DOHH2 (cell line): ENCODE results near the gene LAMC2.
"Not testable (repeated sequence)": the region's sequence is repeated elsewhere in the genome, so short reads cannot be mapped to it uniquely, and the experiment has no call there.

Experiments
- H3F3A ChIP-seq: fragments of 200-600 bp; sonication (generic), shearing (Covaris generic); 2 replicates; pipeline ENCODE4 v1.6.0; 2016; ENCODE audit warnings: antibody characterized with exemption, mild to moderate bottlenecking; ENCODE audit not compliant: control insufficient read depth, insufficient read depth
- H3K27ac ChIP-seq: fragments of 200-600 bp; sonication (generic); 2 replicates; pipeline ENCODE4 v1.5.1; 2014; ENCODE audit warnings: low read depth, mild to moderate bottlenecking, low read length, moderate library complexity
- H3K27me3 ChIP-seq: fragments of 200-600 bp; sonication (generic); 2 replicates; pipeline ENCODE4 v1.6.1; 2014; ENCODE audit warnings: mild to moderate bottlenecking, low read length, mixed read lengths; ENCODE audit not compliant: control insufficient read depth
- H3K36me3 ChIP-seq: fragments of 200-600 bp; sonication (generic); 2 replicates; pipeline ENCODE4 v1.6.1; 2014; ENCODE audit warnings: mild to moderate bottlenecking, low read length, moderate library complexity, mixed read lengths; ENCODE audit not compliant: control insufficient read depth
- H3K4me1 ChIP-seq: fragments of 200-600 bp; sonication (generic); 2 replicates; pipeline ENCODE4 v1.6.1; 2014; ENCODE audit warnings: mild to moderate bottlenecking, low read length, mixed read lengths; ENCODE audit not compliant: control insufficient read depth
- H3K4me2 ChIP-seq: fragments of 200-600 bp; sonication (generic); 2 replicates; pipeline ENCODE4 v1.6.0; 2014; ENCODE audit warnings: mild to moderate bottlenecking, low read length, moderate library complexity
- H3K4me3 ChIP-seq: fragments of 200-600 bp; sonication (generic); 2 replicates; pipeline ENCODE4 v1.5.1; 2014; ENCODE audit warnings: mild to moderate bottlenecking, low read length, mixed read lengths
- H3K79me2 ChIP-seq: fragments of 200-600 bp; sonication (generic); 2 replicates; pipeline ENCODE4 v1.6.1; 2014; ENCODE audit warnings: mild to moderate bottlenecking, low read length, mixed read lengths; ENCODE audit not compliant: control insufficient read depth
- H3K9me2 ChIP-seq: fragments of 200-600 bp; sonication (generic); replicated peaks from 2 replicates; pipeline ENCODE4 v1.6.1; 2014; ENCODE audit warnings: mild to moderate bottlenecking, low read length, mixed read lengths; ENCODE audit not compliant: control insufficient read depth
- H3K9me3 ChIP-seq: fragments of 200-600 bp; sonication (generic); 2 replicates; pipeline ENCODE4 v1.6.1; 2014; ENCODE audit warnings: antibody characterized with exemption, low read length, mixed read lengths; ENCODE audit not compliant: control insufficient read depth, insufficient read depth
- H4K20me1 ChIP-seq: fragments of 200-600 bp; sonication (generic); 2 replicates; pipeline ENCODE4 v1.6.0; 2014; ENCODE audit warnings: low read depth, mild to moderate bottlenecking, antibody characterized with exemption, low read length, moderate library complexity; ENCODE audit not compliant: control insufficient read depth, insufficient read depth
- CTCF ChIP-seq: fragments of 200-600 bp; sonication (generic); IDR thresholded peaks from one replicate; pipeline ENCODE4 v1.5.1; 2014; ENCODE audit warnings: antibody characterized with exemption, mild to moderate bottlenecking, low read depth, low read length; ENCODE audit not compliant: poor library complexity, severe bottlenecking
- EZH2phosphoT487 ChIP-seq: fragments of 200-600 bp; sonication (generic); IDR thresholded peaks from 2 replicates; pipeline ENCODE4 v1.6.1; 2017; ENCODE audit warnings: borderline replicate concordance, mild to moderate bottlenecking, antibody characterized with exemption, low read length, moderate library complexity, mixed read lengths

Gene LAMC2

GRCh38 chr1:183148599-183148998 is 37.5 kb upstream of the LAMC2 start:
- Histone ChIP-seq H3K9me2 (no peaks in the 10 kb centered on the region), H4K20me1 (no peaks in the 10 kb centered on the region), H3K9me3 (no peaks in the 10 kb centered on the region), H3F3A (no peaks in the 10 kb centered on the region), H3K79me2 (no peaks in the 10 kb centered on the region), H3K27ac (no peak overlapping the region), H3K27me3 (no peaks in the 10 kb centered on the region), H3K4me2 (no peak overlapping the region), H3K4me1 (no peaks in the 10 kb centered on the region), H3K36me3 (no peaks in the 10 kb centered on the region), H3K4me3 (no peak overlapping the region)
- TF ChIP-seq EZH2phosphoT487 (no peak), CTCF (no peak)

DNA sequence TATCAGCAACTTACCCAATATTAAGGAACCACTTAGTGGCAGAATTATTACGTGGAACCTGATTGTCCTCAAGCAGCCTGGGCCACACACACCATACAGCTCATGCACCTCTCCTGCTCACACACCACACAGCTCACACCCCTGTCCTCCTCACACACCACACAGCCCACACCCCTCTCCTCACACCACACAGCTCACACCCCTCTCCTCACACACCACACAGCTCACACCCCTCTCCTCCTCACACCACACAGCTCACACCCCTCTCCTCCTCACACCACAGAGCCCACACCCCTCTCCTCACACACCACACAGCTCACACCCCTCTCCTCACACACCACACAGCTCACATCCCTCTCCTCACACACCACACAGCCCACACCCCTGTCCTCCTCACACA is 36.8 kb upstream of the LAMC2 start:
- no peak overlapping the region for H3K27ac ChIP-seq
- H3K36me3 ChIP-seq = no peaks in the 10 kb centered on the region
- H3F3A ChIP-seq = no peaks in the 10 kb centered on the region
- TF ChIP-seq CTCF = no peak
- no peak for TF ChIP-seq EZH2phosphoT487
- no peak overlapping the region for H3K4me3 ChIP-seq
- no peaks in the 10 kb centered on the region for H3K79me2 ChIP-seq
- H3K4me1 ChIP-seq = no peaks in the 10 kb centered on the region
- no peak overlapping the region for H3K4me2 ChIP-seq
- no peaks in the 10 kb centered on the region for H3K9me3 ChIP-seq
- no peaks in the 10 kb centered on the region for H4K20me1 ChIP-seq
- H3K9me2 ChIP-seq = no peaks in the 10 kb centered on the region
- no peaks in the 10 kb centered on the region for H3K27me3 ChIP-seq

GRCh38 chr1:183150032-183150431 is 36.0 kb upstream of the LAMC2 start:
- not testable (repeated sequence) for H3K9me3 ChIP-seq, H3K36me3 ChIP-seq, H3K9me2 ChIP-seq, H3K27me3 ChIP-seq, H3K79me2 ChIP-seq, H3K4me2 ChIP-seq, H3K4me1 ChIP-seq, H3F3A ChIP-seq, H3K4me3 ChIP-seq, H3K27ac ChIP-seq, H4K20me1 ChIP-seq

GRCh38 chr1:183150445-183150844 is 35.6 kb upstream of the LAMC2 start:
- Histone ChIP-seq H3K79me2 (no peaks in the 10 kb centered on the region), H3F3A (no peaks in the 10 kb centered on the region), H3K27ac (no peak overlapping the region), H3K9me3 (no peaks in the 10 kb centered on the region), H3K9me2 (no peaks in the 10 kb centered on the region), H3K36me3 (no peaks in the 10 kb centered on the region), H3K4me2 (no peak overlapping the region), H3K4me1 (no peaks in the 10 kb centered on the region), H3K4me3 (no peak overlapping the region), H4K20me1 (no peaks in the 10 kb centered on the region), H3K27me3 (no peaks in the 10 kb centered on the region)
- TF ChIP-seq EZH2phosphoT487 (no peak), CTCF (no peak)
